Measurements from ENCODE around the gene IL24.

Gene IL24

DNA sequence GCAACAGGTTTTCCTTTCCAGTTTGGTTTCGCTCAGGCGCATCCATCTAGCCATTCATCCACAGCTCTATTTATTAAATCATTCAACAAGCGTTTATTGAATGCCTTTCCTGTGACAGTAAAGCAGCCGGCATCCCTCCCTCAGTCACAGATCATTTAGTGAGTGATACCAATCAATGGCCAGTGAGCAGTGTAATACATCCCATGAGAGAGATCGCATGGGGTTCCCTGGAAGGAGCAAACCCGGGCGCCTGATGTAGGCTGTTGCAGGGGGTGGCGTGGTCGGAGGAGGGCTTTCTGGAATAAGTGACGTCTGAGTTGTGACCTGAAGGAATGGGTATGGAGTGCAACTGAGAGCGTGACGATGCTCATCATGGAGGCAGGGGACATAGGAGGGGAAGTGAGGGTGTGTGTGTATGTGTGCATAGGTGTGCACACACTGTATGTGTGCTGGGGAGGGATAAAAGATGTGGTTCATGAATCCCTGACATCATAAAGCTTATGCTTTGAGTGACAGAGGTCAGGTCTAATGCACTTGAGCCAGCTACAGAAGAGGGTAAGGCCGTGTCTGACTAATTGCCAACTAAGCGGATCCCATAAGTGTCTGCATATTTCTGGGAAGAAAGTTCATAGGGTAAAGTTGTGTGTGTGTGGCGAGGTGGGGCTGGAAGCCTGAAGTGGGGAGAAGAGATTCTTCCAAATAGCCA lies 17.9 kb downstream of the IL24 start:
- POLR2A ChIA-PET, result no interaction called here
- no peak for DNase-seq
- 95% methylated on average over 11 of the region's 15 CpGs for WGBS (ENCODE audit: insufficient coverage)
- CTCF ChIA-PET, result interaction anchor here (0.6 to 9.3 kb wide), 8 partner anchors 9 to 190 kb away, joined by 3 to 111 read pairs (median 3); no protein-coding TSS in a partner anchor
- peaks cover 0 to 2% (median 0%) of the 10 kb centered on the region in 5 experiments for H3K27me3 ChIP-seq (replicated peaks in 2 of 5; ENCODE audit: control insufficient read depth in 4 of 5, insufficient read depth in 5 of 5, low read length in 4 of 5)
- H3K27ac ChIP-seq (ENCODE audit: insufficient read depth in 1 of 2, low read depth in 1 of 2, low read length in 2 of 2, poor library complexity in 1 of 2, severe bottlenecking in 2 of 2), result no peak overlapping the region
- no peak overlapping the region for H3K4me3 ChIP-seq (ENCODE audit: control insufficient read depth in 1 of 7, extremely low read depth in 1 of 7, insufficient read depth in 4 of 7, low read depth in 2 of 7, low read length in 6 of 7)
- H3K4me1 ChIP-seq (ENCODE audit: control extremely low read depth in 1 of 4, control insufficient read depth in 4 of 4, insufficient read depth in 4 of 4, low read length in 3 of 4), result peaks cover 0 to 20% (median 5%) of the 10 kb centered on the region in 4 experiments
- peaks cover 0 to 2% (median 0%) of the 10 kb centered on the region in 4 experiments for H3K36me3 ChIP-seq (ENCODE audit: control insufficient read depth in 4 of 4, insufficient read depth in 4 of 4, low read length in 3 of 4)
- H3K9me3 ChIP-seq (ENCODE audit: control extremely low read depth in 1 of 5, control insufficient read depth in 4 of 5, insufficient read depth in 2 of 5, low read depth in 1 of 5, low read length in 4 of 5), result no peaks in the 10 kb centered on the region

DNA sequence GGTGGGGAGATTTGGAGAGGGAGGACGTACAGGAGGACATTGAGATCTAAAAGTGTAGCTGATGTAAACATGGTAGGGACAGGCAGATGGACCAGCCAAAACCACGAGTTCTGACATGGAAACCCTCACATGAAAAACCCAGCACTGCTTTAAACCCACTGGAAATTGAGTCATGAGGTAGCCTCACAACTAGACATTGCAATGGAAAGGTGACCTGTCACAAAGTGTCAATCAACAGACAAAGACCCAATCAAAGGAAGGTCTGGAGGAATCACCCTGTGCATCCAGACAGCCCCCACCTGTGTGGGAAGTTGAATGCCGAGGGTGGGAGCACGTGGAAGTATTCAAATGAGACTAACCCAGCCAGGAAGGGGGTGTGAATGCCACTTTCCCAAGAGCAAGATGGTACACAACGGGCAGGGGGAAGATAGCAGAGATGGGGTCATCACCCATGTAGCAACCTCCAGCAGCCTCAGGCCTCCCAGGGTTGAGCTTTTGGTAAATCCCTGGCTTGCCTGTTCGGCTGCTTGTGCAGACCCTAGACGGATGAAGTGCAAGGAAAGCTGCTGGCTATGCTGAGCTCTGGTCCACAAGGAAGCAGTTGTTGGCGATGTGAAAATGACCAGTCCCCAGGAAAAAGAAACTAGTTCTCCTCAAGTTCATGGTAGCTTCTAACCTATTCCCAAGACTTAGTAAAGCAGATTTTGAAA lies 18.9 kb downstream of the IL24 start:
- DNase-seq, result no peak
- H3K9me3 ChIP-seq (ENCODE audit: control extremely low read depth in 1 of 5, control insufficient read depth in 4 of 5, insufficient read depth in 2 of 5, low read depth in 1 of 5, low read length in 4 of 5), result no peaks in the 10 kb centered on the region
- CTCF ChIA-PET, result interaction anchor here (0.6 to 9.3 kb wide), 6 partner anchors 10 to 107 kb away, joined by 3 to 111 read pairs (median 3); no protein-coding TSS in a partner anchor
- WGBS (ENCODE audit: insufficient coverage), result 98% methylated on average over 7 of the region's 8 CpGs
- no peak overlapping the region for H3K4me3 ChIP-seq (ENCODE audit: control insufficient read depth in 1 of 7, extremely low read depth in 1 of 7, insufficient read depth in 4 of 7, low read depth in 2 of 7, low read length in 6 of 7)
- H3K4me1 ChIP-seq (ENCODE audit: control extremely low read depth in 1 of 4, control insufficient read depth in 4 of 4, insufficient read depth in 4 of 4, low read length in 3 of 4), result peaks cover 4 to 30% (median 11%) of the 10 kb centered on the region in 4 experiments
- POLR2A ChIA-PET, result no interaction called here
- no peaks in the 10 kb centered on the region for H3K27me3 ChIP-seq (replicated peaks in 2 of 5; ENCODE audit: control insufficient read depth in 4 of 5, insufficient read depth in 5 of 5, low read length in 4 of 5)
- H3K27ac ChIP-seq (ENCODE audit: insufficient read depth in 1 of 2, low read depth in 1 of 2, low read length in 2 of 2, poor library complexity in 1 of 2, severe bottlenecking in 2 of 2), result no peak overlapping the region
- H3K36me3 ChIP-seq (ENCODE audit: control insufficient read depth in 4 of 4, insufficient read depth in 4 of 4, low read length in 3 of 4), result peaks cover 0 to 2% (median 0%) of the 10 kb centered on the region in 4 experiments

DNA sequence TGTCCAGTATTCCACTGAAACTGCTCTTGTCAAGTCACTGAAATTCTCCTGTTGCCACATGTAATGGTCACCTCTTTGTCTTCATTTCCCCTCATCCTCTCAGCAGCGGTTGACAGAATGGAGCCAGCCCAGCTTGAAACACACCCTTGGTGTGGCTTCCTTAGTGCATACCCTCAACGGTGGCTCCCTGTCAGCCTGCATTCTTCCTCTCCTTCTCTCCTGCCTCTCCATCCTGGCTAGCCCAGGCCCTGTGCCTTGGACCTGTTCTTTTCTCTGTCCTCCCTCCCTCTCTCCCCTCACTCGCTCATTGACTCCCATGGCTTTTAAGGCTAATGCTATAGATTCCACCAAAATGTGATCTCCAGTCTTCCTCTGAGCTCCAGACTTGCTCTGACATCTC lies 20.8 kb downstream of the IL24 start:
- Histone ChIP-seq H3K9me3 (ENCODE audit: control extremely low read depth in 1 of 5, control insufficient read depth in 4 of 5, insufficient read depth in 2 of 5, low read depth in 1 of 5, low read length in 4 of 5) (no peaks in the 10 kb centered on the region), H3K4me3 (ENCODE audit: control insufficient read depth in 1 of 7, extremely low read depth in 1 of 7, insufficient read depth in 4 of 7, low read depth in 2 of 7, low read length in 6 of 7) (no peak overlapping the region)
- DNase-seq, result no peak

DNA sequence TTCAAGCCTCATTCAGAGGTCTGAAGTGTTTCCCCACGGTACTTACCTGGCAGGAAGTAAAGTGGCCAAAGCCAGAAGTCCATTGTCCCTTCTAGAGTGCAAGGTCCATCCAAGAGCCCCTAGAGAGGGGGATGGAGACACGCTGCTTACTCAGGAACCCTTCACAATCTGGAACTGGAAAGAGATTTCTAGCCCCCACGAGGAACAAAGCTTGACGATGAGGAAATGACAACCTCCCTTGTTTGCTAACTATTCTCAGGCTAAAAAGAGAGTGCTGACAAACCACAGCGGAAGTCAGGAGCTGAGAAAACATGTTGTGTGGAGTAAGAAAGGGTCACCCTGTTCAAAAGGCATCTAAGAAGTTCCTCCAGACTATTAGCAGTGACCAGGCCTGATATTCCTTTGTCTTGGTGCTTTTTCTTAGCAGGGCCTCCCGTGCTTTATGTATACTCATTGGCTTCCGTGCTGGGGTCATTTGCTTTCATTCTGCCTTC lies 24.6 kb downstream of the IL24 start, which contains the start of gene FCMR:
Gene FCMR, minus strand, starts transcription at position 170 of the 494 bp plus-strand sequence. Its CDS starts 87 bp downstream, at position 83.
- ChIA-PET POLR2A (interaction anchor here (0.8 to 2.3 kb wide), 2 partner anchors 8 to 261 kb away, joined by 3 to 7 read pairs; no protein-coding TSS in a partner anchor), CTCF (interaction anchor here (1.0 to 3.3 kb wide), 12 partner anchors 10 to 152 kb away, joined by 3 to 44 read pairs (median 4); no protein-coding TSS in a partner anchor)
- H3K36me3 ChIP-seq (ENCODE audit: control insufficient read depth in 4 of 4, insufficient read depth in 4 of 4, low read length in 3 of 4), result no peaks in the 10 kb centered on the region
- H3K27me3 ChIP-seq (replicated peaks in 2 of 5; ENCODE audit: control insufficient read depth in 4 of 5, insufficient read depth in 5 of 5, low read length in 4 of 5), result no peaks in the 10 kb centered on the region
- peak within 1 kb of the TSS in 6 of 7 experiments; percentile 15 to 45 (median 34) for H3K4me3 ChIP-seq (ENCODE audit: control insufficient read depth in 1 of 7, extremely low read depth in 1 of 7, insufficient read depth in 4 of 7, low read depth in 2 of 7, low read length in 6 of 7)
- peaks cover 20 to 51% (median 46%) of the 10 kb centered on the region in 4 experiments for H3K4me1 ChIP-seq (ENCODE audit: control extremely low read depth in 1 of 4, control insufficient read depth in 4 of 4, insufficient read depth in 4 of 4, low read length in 3 of 4)
- H3K9me3 ChIP-seq (ENCODE audit: control extremely low read depth in 1 of 5, control insufficient read depth in 4 of 5, insufficient read depth in 2 of 5, low read depth in 1 of 5, low read length in 4 of 5), result no peaks in the 10 kb centered on the region
- 0% methylated on average over 5 of the region's 7 CpGs for WGBS (ENCODE audit: insufficient coverage)
- DNase-seq, result peak; percentile 59 to 89 (median 85)
- peak within 1 kb of the TSS; percentile 64 to 79 for H3K27ac ChIP-seq (ENCODE audit: insufficient read depth in 1 of 2, low read depth in 1 of 2, low read length in 2 of 2, poor library complexity in 1 of 2, severe bottlenecking in 2 of 2)

More for the DNA sequence above, 20.8 kb downstream of the IL24 start:
- Histone ChIP-seq H3K4me1 (ENCODE audit: control extremely low read depth in 1 of 4, control insufficient read depth in 4 of 4, insufficient read depth in 4 of 4, low read length in 3 of 4) (peaks cover 16 to 41% (median 30%) of the 10 kb centered on the region in 4 experiments), H3K36me3 (ENCODE audit: control insufficient read depth in 4 of 4, insufficient read depth in 4 of 4, low read length in 3 of 4) (no peaks in the 10 kb centered on the region), H3K27me3 (replicated peaks in 2 of 5; ENCODE audit: control insufficient read depth in 4 of 5, insufficient read depth in 5 of 5, low read length in 4 of 5) (no peaks in the 10 kb centered on the region), H3K27ac (ENCODE audit: insufficient read depth in 1 of 2, low read depth in 1 of 2, low read length in 2 of 2, poor library complexity in 1 of 2, severe bottlenecking in 2 of 2) (no peak overlapping the region)
- 53% methylated on average over 2 of the region's 3 CpGs for WGBS (ENCODE audit: insufficient coverage)
- POLR2A ChIA-PET, result interaction anchor here (1.1 kb wide), 1 partner anchor 9 kb away, joined by 3 read pairs; no protein-coding TSS in a partner anchor
- CTCF ChIA-PET, result interaction anchor here (0.8 to 9.3 kb wide), 16 partner anchors 9 to 283 kb away, joined by 3 to 111 read pairs (median 4); partner anchors contain the start of genes DYRK3 and IL20

DNA sequence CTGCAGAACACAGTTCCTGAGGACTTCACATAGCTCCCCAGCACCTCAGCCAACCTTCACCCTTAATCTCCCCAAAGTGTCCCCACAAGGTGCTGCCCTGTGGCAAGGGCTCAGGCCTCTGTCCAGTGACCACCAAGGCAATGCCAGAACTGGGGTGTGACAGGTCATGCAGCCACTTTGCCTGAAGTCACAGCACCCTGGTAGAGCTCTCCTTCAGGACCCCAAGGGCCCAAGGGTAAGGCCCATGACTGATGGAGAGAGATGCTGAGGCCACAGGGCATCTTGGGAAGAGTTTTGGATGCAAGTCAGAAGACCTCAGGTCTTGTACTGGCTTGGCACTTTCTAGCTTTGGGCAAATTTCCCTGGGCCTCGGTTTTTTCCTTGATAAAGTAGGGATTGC lies 25.3 kb downstream of the IL24 start:
- H3K27ac ChIP-seq (ENCODE audit: insufficient read depth in 1 of 2, low read depth in 1 of 2, low read length in 2 of 2, poor library complexity in 1 of 2, severe bottlenecking in 2 of 2), result peak overlapping the region; percentile 64 to 79
- peaks cover 20 to 51% (median 46%) of the 10 kb centered on the region in 4 experiments for H3K4me1 ChIP-seq (ENCODE audit: control extremely low read depth in 1 of 4, control insufficient read depth in 4 of 4, insufficient read depth in 4 of 4, low read length in 3 of 4)
- CTCF ChIA-PET, result interaction anchor here (0.7 to 3.3 kb wide), 11 partner anchors 10 to 152 kb away, joined by 3 to 44 read pairs (median 4); no protein-coding TSS in a partner anchor
- H3K4me3 ChIP-seq (ENCODE audit: control insufficient read depth in 1 of 7, extremely low read depth in 1 of 7, insufficient read depth in 4 of 7, low read depth in 2 of 7, low read length in 6 of 7), result peak overlapping the region in 2 of 7 experiments; percentile 1 to 39
- POLR2A ChIA-PET, result interaction anchor here (0.8 to 2.3 kb wide), 2 partner anchors 9 to 262 kb away, joined by 3 to 7 read pairs; no protein-coding TSS in a partner anchor
- WGBS (ENCODE audit: insufficient coverage), result 78% methylated on average over 1 of the region's 1 CpG
- no peaks in the 10 kb centered on the region for H3K27me3 ChIP-seq (replicated peaks in 2 of 5; ENCODE audit: control insufficient read depth in 4 of 5, insufficient read depth in 5 of 5, low read length in 4 of 5)
- no peaks in the 10 kb centered on the region for H3K9me3 ChIP-seq (ENCODE audit: control extremely low read depth in 1 of 5, control insufficient read depth in 4 of 5, insufficient read depth in 2 of 5, low read depth in 1 of 5, low read length in 4 of 5)
- DNase-seq, result no peak
- H3K36me3 ChIP-seq (ENCODE audit: control insufficient read depth in 4 of 4, insufficient read depth in 4 of 4, low read length in 3 of 4), result no peaks in the 10 kb centered on the region

DNA sequence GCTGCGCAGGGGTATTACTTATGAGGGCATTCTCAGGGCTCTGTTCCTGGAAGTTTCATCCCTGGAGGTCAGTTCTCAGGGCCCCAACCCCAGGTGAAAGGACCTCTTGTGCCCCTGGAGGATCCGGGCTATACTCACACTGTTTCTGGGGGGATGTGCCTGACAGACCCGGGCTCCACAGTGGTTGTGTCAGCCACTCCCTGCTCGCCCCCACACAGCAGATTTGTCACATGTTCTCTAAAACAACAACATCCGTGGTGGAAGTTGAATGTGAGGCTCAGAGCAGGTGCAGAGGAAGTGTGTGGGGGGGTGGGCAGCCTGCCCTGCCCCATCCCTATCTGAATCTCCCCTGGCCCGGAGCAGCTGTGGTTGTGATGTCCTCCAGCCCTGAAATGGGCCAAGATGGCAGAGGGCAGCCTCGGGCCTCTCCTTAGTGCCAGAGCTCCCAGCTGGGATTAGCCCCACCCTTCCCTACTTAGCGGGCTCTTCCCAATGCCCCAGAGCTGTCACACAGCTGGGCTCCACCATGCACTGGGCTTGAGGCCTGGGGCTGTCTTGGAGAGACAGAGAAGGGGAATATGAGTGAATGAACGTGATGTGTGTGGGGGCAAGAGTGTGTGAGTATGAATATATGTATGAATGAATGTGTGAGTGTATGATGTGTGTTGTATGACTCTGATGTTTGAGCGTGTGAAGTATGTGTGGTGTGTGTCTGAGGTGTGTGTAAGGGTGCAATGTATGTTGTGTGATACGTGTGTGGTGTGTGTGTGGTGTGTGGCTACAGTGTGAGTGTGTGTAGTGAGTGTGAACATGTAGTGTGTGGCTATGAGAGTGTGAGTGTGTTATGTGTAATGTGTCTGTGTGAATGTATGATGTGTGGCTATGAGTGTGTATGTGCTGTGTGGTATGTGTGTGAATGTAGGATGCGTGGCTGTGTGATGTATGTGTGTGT lies 26.0 kb downstream of the IL24 start:
- H3K4me1 ChIP-seq (ENCODE audit: control extremely low read depth in 1 of 4, control insufficient read depth in 4 of 4, insufficient read depth in 4 of 4, low read length in 3 of 4), result peaks cover 20 to 48% (median 46%) of the 10 kb centered on the region in 4 experiments
- H3K36me3 ChIP-seq (ENCODE audit: control insufficient read depth in 4 of 4, insufficient read depth in 4 of 4, low read length in 3 of 4), result no peaks in the 10 kb centered on the region
- no peaks in the 10 kb centered on the region for H3K27me3 ChIP-seq (replicated peaks in 2 of 5; ENCODE audit: control insufficient read depth in 4 of 5, insufficient read depth in 5 of 5, low read length in 4 of 5)
- ChIA-PET CTCF (interaction anchor here (0.7 to 3.3 kb wide), 7 partner anchors 10 to 149 kb away, joined by 3 to 44 read pairs (median 18); no protein-coding TSS in a partner anchor), POLR2A (interaction anchor here (2.3 kb wide), 1 partner anchor 10 kb away, joined by 7 read pairs; no protein-coding TSS in a partner anchor)
- peak; percentile 54 to 94 (median 90) for DNase-seq
- 63% methylated on average over 8 of the region's 12 CpGs for WGBS (ENCODE audit: insufficient coverage)
- peak overlapping the region in 1 of 7 experiments; percentile 10 for H3K4me3 ChIP-seq (ENCODE audit: control insufficient read depth in 1 of 7, extremely low read depth in 1 of 7, insufficient read depth in 4 of 7, low read depth in 2 of 7, low read length in 6 of 7)
- H3K27ac ChIP-seq (ENCODE audit: insufficient read depth in 1 of 2, low read depth in 1 of 2, low read length in 2 of 2, poor library complexity in 1 of 2, severe bottlenecking in 2 of 2), result peak overlapping the region; percentile 64 to 79
- H3K9me3 ChIP-seq (ENCODE audit: control extremely low read depth in 1 of 5, control insufficient read depth in 4 of 5, insufficient read depth in 2 of 5, low read depth in 1 of 5, low read length in 4 of 5), result no peaks in the 10 kb centered on the region

All from common myeloid progenitor, CD34-positive (primary cell).